Measurements from ENCODE around the gene QKI. TPM values are rescaled to one million over a fixed set of nuclear protein-coding genes. Genes with fewer than 3 reads are reported as not detected.

Gene QKI
- total RNA-seq, 2 donors from 2014 or later: 366 to 434 TPM

DNA sequence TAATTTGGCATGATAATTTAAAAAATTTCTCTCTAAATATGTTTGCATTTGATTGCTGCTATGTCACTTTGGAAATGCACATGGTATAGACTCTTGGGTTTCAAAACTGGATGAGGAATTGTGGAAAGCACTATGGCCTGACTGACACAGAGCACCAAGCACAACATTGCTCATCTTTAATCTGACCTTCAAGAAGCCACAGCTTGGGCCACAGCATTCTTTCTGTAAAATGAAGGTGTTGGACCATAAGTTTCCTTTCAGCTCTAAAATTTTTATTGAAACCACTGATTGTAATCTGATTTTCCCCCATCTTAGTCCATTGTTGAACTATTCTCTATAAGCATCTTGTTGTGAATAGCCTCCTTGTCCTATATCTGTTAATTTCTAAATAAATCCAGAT is 41.0 kb downstream of the QKI start:
- Histone ChIP-seq H3K27me3 (no peaks in the 10 kb centered on the region), H3K4me3 (no peak overlapping the region), H3K9me3 (no peaks in the 10 kb centered on the region), H3K27ac (no peak overlapping the region), H3K36me3 (peaks cover 20% of the 10 kb centered on the region), H3K4me1 (peaks cover 0 to 81% of the 10 kb centered on the region in 2 donors)
- TF ChIP-seq, protein P1, sequence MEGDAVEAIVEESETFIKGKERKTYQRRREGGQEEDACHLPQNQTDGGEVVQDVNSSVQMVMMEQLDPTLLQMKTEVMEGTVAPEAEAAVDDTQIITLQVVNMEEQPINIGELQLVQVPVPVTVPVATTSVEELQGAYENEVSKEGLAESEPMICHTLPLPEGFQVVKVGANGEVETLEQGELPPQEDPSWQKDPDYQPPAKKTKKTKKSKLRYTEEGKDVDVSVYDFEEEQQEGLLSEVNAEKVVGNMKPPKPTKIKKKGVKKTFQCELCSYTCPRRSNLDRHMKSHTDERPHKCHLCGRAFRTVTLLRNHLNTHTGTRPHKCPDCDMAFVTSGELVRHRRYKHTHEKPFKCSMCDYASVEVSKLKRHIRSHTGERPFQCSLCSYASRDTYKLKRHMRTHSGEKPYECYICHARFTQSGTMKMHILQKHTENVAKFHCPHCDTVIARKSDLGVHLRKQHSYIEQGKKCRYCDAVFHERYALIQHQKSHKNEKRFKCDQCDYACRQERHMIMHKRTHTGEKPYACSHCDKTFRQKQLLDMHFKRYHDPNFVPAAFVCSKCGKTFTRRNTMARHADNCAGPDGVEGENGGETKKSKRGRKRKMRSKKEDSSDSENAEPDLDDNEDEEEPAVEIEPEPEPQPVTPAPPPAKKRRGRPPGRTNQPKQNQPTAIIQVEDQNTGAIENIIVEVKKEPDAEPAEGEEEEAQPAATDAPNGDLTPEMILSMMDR (IDR thresholded peaks at IDR 0.05): no peak
- no peak for DNase-seq (ENCODE audit: low spot score)

DNA sequence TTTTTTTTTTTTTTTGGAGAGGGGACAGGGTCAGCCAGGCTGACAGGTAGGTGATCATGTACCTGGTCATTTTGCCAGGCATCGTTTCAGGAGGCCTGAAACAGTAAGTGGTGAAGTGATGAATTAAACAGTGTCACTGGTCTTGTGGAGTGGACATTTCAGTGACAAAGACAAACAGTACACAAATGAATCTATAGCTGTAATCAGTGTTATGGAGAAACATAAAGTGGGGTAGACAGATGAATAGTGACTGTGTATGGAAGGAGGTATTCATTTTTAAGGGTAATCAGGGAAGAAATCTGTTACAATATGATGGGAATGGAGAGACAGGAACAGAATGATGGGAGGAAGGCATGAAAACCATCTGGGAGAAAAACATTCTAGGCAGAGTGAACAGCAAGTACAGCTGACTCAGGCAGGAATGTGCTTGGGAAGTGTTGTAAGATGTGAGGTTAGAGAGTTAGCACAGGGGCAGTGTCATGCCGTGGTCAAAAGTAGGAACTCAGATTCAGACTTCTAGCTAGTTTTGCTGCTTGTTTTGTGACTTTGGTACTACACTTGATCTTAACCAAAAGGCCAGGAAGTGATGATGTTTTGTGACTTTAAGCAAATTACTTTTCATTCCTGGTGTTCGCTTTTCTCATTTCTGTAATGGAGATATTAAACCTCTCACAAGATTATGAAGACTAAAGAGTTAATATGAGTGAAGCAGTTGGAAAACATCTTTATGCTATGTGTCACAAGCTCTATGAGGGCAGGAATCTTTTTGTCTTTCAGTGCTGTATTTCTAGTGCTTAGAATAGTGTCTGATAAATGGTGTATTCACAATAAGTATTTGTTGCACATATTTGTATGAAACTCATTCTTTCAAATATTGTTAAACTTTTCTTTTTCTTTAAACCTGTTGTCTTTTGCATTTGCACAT is 43.4 kb downstream of the QKI start:
- Histone ChIP-seq H3K9me3 (no peaks in the 10 kb centered on the region), H3K27me3 (no peaks in the 10 kb centered on the region), H3K27ac (peak overlapping the region; percentile 10 to 65), H3K36me3 (peaks cover 20% of the 10 kb centered on the region), H3K4me1 (peaks cover 0 to 93% of the 10 kb centered on the region in 2 donors), H3K4me3 (no peak overlapping the region)
- TF ChIP-seq, protein P1 (IDR thresholded peaks at IDR 0.05): no peak
- no peak for DNase-seq (ENCODE audit: low spot score)

DNA sequence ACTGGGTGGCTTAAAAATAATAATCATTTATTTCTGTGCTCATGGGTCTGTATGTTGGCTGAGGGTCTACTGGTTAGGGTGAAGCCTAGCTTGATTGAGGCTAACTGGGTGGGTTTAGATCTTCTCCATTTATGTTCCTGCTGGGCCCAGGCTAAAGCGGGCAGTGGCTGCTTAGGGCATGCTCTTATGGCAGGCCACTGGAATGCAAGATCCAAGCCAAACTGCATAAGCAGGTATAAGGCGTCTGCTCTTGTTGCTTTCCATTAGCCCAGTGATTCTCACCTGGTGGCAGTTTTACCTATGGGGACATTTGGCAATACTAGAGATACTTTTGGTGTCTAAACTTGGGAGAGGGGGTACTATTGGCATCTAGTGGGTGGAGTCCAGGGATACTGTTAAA is 44.5 kb downstream of the QKI start:
- peak overlapping the region in 1 of 2 donors; percentile 14 for H3K27ac ChIP-seq

DNA sequence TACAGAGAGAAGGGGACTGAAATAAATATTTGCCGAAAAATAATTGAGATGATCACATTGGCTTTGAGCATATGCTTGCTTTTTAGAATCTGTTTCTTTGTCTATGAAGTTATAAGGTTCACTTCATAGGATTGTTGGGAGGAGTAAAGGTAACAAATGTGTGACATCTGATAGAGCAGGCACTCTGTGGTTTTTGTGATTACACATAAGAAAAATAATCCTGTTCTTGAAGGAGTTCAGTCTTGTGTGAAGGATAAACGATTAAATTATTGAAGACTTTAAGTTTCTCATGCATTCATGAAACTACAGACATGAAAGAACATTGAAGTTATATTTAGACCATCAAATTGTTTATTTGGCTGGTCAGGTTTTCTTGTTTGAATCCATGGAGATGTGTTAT is 45.0 kb downstream of the QKI start:
- Histone ChIP-seq H3K4me1 (peaks cover 0 to 87% of the 10 kb centered on the region in 2 donors), H3K27ac (peak overlapping the region in 1 of 2 donors; percentile 14), H3K9me3 (no peaks in the 10 kb centered on the region), H3K27me3 (no peaks in the 10 kb centered on the region), H3K4me3 (no peak overlapping the region), H3K36me3 (peaks cover 20% of the 10 kb centered on the region)
- no peak for DNase-seq (ENCODE audit: low spot score)
- TF ChIP-seq, protein P1 (IDR thresholded peaks at IDR 0.05): no peak

More for the DNA sequence above, 44.5 kb downstream of the QKI start:
- TF ChIP-seq, protein P1 (IDR thresholded peaks at IDR 0.05): no peak
- H3K4me3 ChIP-seq: no peak overlapping the region
- no peaks in the 10 kb centered on the region for H3K9me3 ChIP-seq
- H3K27me3 ChIP-seq: no peaks in the 10 kb centered on the region
- H3K36me3 ChIP-seq: peaks cover 20% of the 10 kb centered on the region
- DNase-seq (ENCODE audit: low spot score): no peak
- peaks cover 0 to 91% of the 10 kb centered on the region in 2 donors for H3K4me1 ChIP-seq

DNA sequence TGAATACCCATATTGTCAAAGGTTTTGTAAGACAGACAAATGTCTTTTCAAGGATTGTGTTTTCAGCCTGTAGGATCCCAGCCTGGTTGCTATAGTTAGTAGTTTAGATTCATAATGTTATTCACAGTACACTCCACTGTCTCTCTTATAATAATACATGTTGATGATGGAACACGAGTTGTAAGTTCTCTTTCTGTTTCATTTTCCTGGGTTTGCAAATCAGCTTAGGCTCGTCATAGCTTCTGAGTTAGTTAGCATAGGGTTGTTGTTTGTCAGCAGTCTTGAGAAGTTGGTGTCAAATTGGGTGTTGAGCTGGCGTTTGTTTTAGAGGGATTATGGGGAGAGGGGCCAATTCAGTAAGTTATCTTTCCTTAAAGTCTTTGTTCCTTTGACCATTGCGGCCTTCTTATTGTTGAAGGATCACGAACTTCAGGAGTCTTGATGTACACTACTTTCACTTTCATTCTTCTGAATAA is 45.8 kb downstream of the QKI start:
- no peak for DNase-seq (ENCODE audit: low spot score)
- Histone ChIP-seq H3K36me3 (peaks cover 19% of the 10 kb centered on the region), H3K9me3 (no peaks in the 10 kb centered on the region), H3K4me3 (peak overlapping the region; percentile 3 to 38), H3K27ac (peak overlapping the region; percentile 1 to 41), H3K4me1 (peaks cover 0 to 87% of the 10 kb centered on the region in 2 donors), H3K27me3 (no peaks in the 10 kb centered on the region)
- TF ChIP-seq, protein P1 (IDR thresholded peaks at IDR 0.05): no peak
